Cardiac atrium fibroblast (primary cell): ENCODE measurements around the gene OR2AP1. TPM values are rescaled to one million over a fixed set of nuclear protein-coding genes. Genes with fewer than 3 reads are reported as not detected.

ENCODE experiments used
- total RNA-seq: library from RNA; depleted of rRNA; stranded (reverse); fragments of >200 nt; gene quantifications from 2 replicates; pipeline ENCODE4 v1.2.3, GENCODE V29; 2015

Gene OR2AP1
- total RNA-seq = not detected in 2 replicates

GRCh38 chr12:55572168-55572567 lies at the start of gene OR2AP1:
OR2AP1 (plus strand) TSS chr12:55572468; CDS start chr12:55574415, 1,947 bp downstream.

GRCh38 chr12:55549302-55549701 lies 23.0 kb upstream of the OR2AP1 start, which contains the start of gene OR6C4:
OR6C4 (plus strand) TSS chr12:55549602; CDS start chr12:55551227, 1,625 bp downstream.

Other genes with a start within 250 kb of the OR2AP1 start
- gene OR6C3, start 241.7 kb upstream of the OR2AP1 start, total RNA-seq = not detected in 2 replicates
- gene OR6C75, start 209.5 kb upstream of the OR2AP1 start, total RNA-seq = not detected in 2 replicates
- gene OR6C65, start 171.9 kb upstream of the OR2AP1 start, total RNA-seq = not detected in 2 replicates
- gene OR6C76, start 146.2 kb upstream of the OR2AP1 start, total RNA-seq = not detected in 2 replicates
- gene OR6C2, start 128.4 kb upstream of the OR2AP1 start, total RNA-seq = not detected in 2 replicates
- not detected in 2 replicates for gene OR6C70, start 102.3 kb upstream of the OR2AP1 start, total RNA-seq
- gene OR6C68, start 80.1 kb upstream of the OR2AP1 start, total RNA-seq = not detected in 2 replicates
- gene OR6C4, start 22.9 kb upstream of the OR2AP1 start, total RNA-seq = not detected in 2 replicates
- gene OR10P1, start 64.4 kb downstream of the OR2AP1 start, total RNA-seq = not detected in 2 replicates
- gene ITGA7, start 135.4 kb downstream of the OR2AP1 start, total RNA-seq = 4.0 and 6.8 TPM in 2 replicates
- gene BLOC1S1, start 143.6 kb downstream of the OR2AP1 start, total RNA-seq = 89.1 and 122 TPM in 2 replicates
- gene RDH5, start 147.9 kb downstream of the OR2AP1 start, total RNA-seq = 7.2 and 10.0 TPM in 2 replicates
- 1,164 and 1,497 TPM in 2 replicates for gene CD63, start 156.5 kb downstream of the OR2AP1 start, total RNA-seq
- gene GDF11, start 170.7 kb downstream of the OR2AP1 start, total RNA-seq = 5.6 and 7.1 TPM in 2 replicates
- 73.1 and 79.1 TPM in 2 replicates for gene SARNP, start 245.3 kb downstream of the OR2AP1 start, total RNA-seq
- 20.4 and 24.9 TPM in 2 replicates for gene ORMDL2, start 245.6 kb downstream of the OR2AP1 start, total RNA-seq